Fibroblast of upper back skin (primary cell): Measurements from ENCODE around the gene C2CD5.
"Not testable (repeated sequence)": the region's sequence is repeated elsewhere in the genome, so short reads cannot be mapped to it uniquely, and the experiment has no call there.

Experiments
- DNase-seq: peaks from one replicate; pipeline ENCODE4 v3.0.0-alpha.2; 2013

Gene C2CD5

GRCh38 chr12:22544038-22544979 is at the start of gene C2CD5:
Gene C2CD5, minus strand, starts transcription at chr12:22544542. Its CDS starts 392 bp downstream, at chr12:22544150.
- peak; percentile 98 for DNase-seq

GRCh38 chr12:22593864-22594263 is 49.5 kb upstream of the C2CD5 start:
- no peak for DNase-seq

GRCh38 chr12:22588817-22589216 is 44.5 kb upstream of the C2CD5 start:
- DNase-seq: no peak

GRCh38 chr12:22578328-22578727 is 34.0 kb upstream of the C2CD5 start:
- DNase-seq: no peak

- no peak for DNase-seq
These were observed 33.3 kb upstream of the C2CD5 start for GRCh38 chr12:22577667-22578066.

- no peak for DNase-seq
These were observed 32.1 kb upstream of the C2CD5 start for GRCh38 chr12:22576473-22576872.

GRCh38 chr12:22576065-22576464 is 31.7 kb upstream of the C2CD5 start:
- DNase-seq: no peak

- no peak for DNase-seq
These were observed 30.6 kb upstream of the C2CD5 start for GRCh38 chr12:22574921-22575320.

- no peak for DNase-seq
These were observed 28.8 kb upstream of the C2CD5 start for GRCh38 chr12:22573181-22573580.

- no peak for DNase-seq
These were observed 24.9 kb upstream of the C2CD5 start for GRCh38 chr12:22569253-22569652.

- no peak for DNase-seq
These were observed 18.0 kb upstream of the C2CD5 start for GRCh38 chr12:22562036-22563028.

GRCh38 chr12:22554750-22555149 is 10.4 kb upstream of the C2CD5 start:
- DNase-seq: not testable (repeated sequence)

GRCh38 chr12:22551624-22552023 is 7.3 kb upstream of the C2CD5 start:
- DNase-seq: no peak

- DNase-seq: no peak
These were observed 913 bp upstream of the C2CD5 start for GRCh38 chr12:22545255-22545654.

GRCh38 chr12:22543246-22544037 is 900 bp downstream of the C2CD5 start:
- peak; percentile 4 for DNase-seq

- no peak for DNase-seq
These were observed 2.7 kb downstream of the C2CD5 start for GRCh38 chr12:22541496-22542155.

- no peak for DNase-seq
These were observed 5.3 kb downstream of the C2CD5 start for GRCh38 chr12:22539055-22539454.

- DNase-seq: no peak
These were observed 6.0 kb downstream of the C2CD5 start for GRCh38 chr12:22538311-22538710.

GRCh38 chr12:22536971-22537544 is 7.3 kb downstream of the C2CD5 start:
- no peak for DNase-seq

GRCh38 chr12:22536346-22536945 is 7.9 kb downstream of the C2CD5 start:
- DNase-seq: no peak

GRCh38 chr12:22535478-22535877 is 8.9 kb downstream of the C2CD5 start:
- DNase-seq: no peak
